Parathyroid adenoma (tissue), 2 donors: ENCODE data around the gene PLD6.

Source experiments
- H2AFZ ChIP-seq: fragments of 300-600 bp; sonication (generic); one replicate; pipeline ENCODE4 v1.7.0; 2017; ENCODE audit warnings: antibody characterized with exemption, mild to moderate bottlenecking
- H3K27ac ChIP-seq: fragments of 300-600 bp; sonication (generic); one replicate; pipeline ENCODE4 v1.7.0; 2017
- H3K27me3 ChIP-seq: fragments of 300-600 bp; sonication (generic); one replicate; pipeline ENCODE4 v1.7.0; 2017; ENCODE audit warnings: low read length; ENCODE audit not compliant: control insufficient read depth, insufficient read depth
- H3K36me3 ChIP-seq: fragments of 300-600 bp; sonication (generic); one replicate; pipeline ENCODE4 v1.7.0; 2017; ENCODE audit warnings: low read length; ENCODE audit not compliant: control insufficient read depth, insufficient read depth
- H3K4me1 ChIP-seq: fragments of 300-600 bp; sonication (generic); one replicate; pipeline ENCODE4 v1.7.0; 2017; ENCODE audit warnings: control low read depth
- H3K4me2 ChIP-seq: fragments of 300-600 bp; sonication (generic); one replicate; pipeline ENCODE4 v1.7.0; 2017; ENCODE audit warnings: low read length
- H3K4me3 ChIP-seq: fragments of 300-600 bp; sonication (generic); one replicate; pipeline ENCODE4 v1.7.0; 2017; ENCODE audit warnings: low read depth, low read length
- H3K79me2 ChIP-seq: fragments of 300-600 bp; sonication (generic); one replicate; pipeline ENCODE4 v1.7.0; 2017; ENCODE audit warnings: control low read depth
- H3K9ac ChIP-seq: fragments of 300-600 bp; sonication (generic); one replicate; pipeline ENCODE4 v1.7.0; 2017; ENCODE audit warnings: mild to moderate bottlenecking
- H3K9me3 ChIP-seq: fragments of 300-600 bp; sonication (generic); one replicate; pipeline ENCODE4 v1.7.0; 2017; ENCODE audit warnings: low read length; ENCODE audit not compliant: control insufficient read depth
- TF ChIP-seq, protein P1 (sequence below): fragments of 300-600 bp; sonication (generic); IDR thresholded peaks from one replicate; pipeline ENCODE4 v1.7.0; 2017; ENCODE audit warnings: antibody characterized with exemption, mild to moderate bottlenecking
- donor health status: primary hyperparathyroidism.

Gene PLD6

DNA sequence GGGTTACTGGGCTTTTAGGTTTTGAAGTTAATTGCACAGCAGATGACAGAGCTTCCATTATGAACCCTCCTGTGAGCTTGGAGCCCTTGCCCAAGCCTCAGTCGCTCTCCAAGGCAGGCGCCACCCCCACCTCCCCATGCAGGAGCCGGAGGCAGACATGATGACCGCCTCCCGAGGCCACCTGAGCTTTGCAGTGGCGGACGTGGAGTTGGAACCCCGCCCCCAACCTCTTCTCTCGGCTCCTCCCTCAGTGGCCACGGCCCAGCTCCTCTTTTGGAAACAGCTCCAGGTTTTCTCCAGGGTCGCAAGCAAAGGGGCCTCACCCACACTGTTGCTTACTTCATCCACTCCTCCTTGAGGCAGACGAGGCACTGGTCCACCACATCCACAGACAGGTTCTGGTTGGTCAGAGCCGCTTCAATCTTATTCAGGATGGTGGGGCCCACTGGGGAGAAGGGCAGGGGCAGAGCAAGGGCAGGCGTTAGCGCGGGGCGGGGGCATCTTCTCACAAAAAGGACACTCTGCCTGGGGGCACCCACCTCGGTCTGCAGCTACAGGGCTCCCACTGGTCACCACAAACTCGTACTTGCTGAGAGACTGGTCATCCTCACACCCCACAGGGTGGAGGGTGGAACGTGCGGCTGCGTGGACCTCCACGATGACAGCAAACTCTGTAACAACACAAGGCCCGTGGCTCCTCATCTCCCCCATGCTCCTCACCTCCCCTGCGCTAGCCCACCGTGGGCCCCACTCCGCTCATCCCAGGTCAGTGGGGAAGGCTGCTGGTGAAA is 8.7 kb upstream of the PLD6 start:
- Histone ChIP-seq H3K79me2 (no peaks in the 10 kb centered on the region), H3K9ac (no peak overlapping the region), H3K4me2 (no peak overlapping the region), H2AFZ (no peak overlapping the region), H3K27ac (no peak overlapping the region), H3K27me3 (no peaks in the 10 kb centered on the region), H3K9me3 (no peaks in the 10 kb centered on the region), H3K36me3 (no peaks in the 10 kb centered on the region), H3K4me1 (no peaks in the 10 kb centered on the region), H3K4me3 (no peak overlapping the region)
- TF ChIP-seq, protein P1, sequence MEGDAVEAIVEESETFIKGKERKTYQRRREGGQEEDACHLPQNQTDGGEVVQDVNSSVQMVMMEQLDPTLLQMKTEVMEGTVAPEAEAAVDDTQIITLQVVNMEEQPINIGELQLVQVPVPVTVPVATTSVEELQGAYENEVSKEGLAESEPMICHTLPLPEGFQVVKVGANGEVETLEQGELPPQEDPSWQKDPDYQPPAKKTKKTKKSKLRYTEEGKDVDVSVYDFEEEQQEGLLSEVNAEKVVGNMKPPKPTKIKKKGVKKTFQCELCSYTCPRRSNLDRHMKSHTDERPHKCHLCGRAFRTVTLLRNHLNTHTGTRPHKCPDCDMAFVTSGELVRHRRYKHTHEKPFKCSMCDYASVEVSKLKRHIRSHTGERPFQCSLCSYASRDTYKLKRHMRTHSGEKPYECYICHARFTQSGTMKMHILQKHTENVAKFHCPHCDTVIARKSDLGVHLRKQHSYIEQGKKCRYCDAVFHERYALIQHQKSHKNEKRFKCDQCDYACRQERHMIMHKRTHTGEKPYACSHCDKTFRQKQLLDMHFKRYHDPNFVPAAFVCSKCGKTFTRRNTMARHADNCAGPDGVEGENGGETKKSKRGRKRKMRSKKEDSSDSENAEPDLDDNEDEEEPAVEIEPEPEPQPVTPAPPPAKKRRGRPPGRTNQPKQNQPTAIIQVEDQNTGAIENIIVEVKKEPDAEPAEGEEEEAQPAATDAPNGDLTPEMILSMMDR: no peak

GRCh38 chr17:17213775-17214174 is 7.6 kb upstream of the PLD6 start:
- Histone ChIP-seq H3K9me3 (no peaks in the 10 kb centered on the region), H3K36me3 (no peaks in the 10 kb centered on the region), H3K9ac (no peak overlapping the region), H3K4me2 (no peak overlapping the region), H3K27me3 (no peaks in the 10 kb centered on the region), H3K4me3 (no peak overlapping the region), H3K79me2 (no peaks in the 10 kb centered on the region), H3K4me1 (no peaks in the 10 kb centered on the region), H2AFZ (no peak overlapping the region), H3K27ac (no peak overlapping the region)
- TF ChIP-seq, protein P1: no peak

DNA sequence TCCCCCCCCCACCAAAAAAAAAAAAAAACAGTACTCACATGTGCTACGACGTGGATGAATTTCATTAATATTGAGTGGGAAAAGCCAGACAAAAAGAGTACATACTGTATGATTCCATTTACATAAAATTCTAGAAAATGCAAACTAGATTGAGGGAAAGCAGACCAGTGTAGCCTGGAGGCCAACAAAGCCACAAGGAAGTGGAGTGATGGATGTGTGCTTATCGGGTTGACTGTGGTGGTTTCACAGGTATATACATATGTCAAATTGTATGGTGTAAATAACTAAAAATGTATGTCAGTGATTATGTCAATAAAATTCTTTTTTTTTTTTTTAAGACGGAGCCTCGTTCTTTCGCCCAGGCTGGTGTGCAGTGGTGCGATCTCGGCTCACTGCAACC is 1.9 kb upstream of the PLD6 start:
- no peaks in the 10 kb centered on the region for H3K9me3 ChIP-seq
- H3K4me2 ChIP-seq: no peak overlapping the region
- TF ChIP-seq, protein P1: no peak
- H3K36me3 ChIP-seq: no peaks in the 10 kb centered on the region
- H3K4me3 ChIP-seq: no peak overlapping the region
- H3K79me2 ChIP-seq: no peaks in the 10 kb centered on the region
- no peak overlapping the region for H3K9ac ChIP-seq
- H3K4me1 ChIP-seq: peaks cover 4% of the 10 kb centered on the region
- H2AFZ ChIP-seq: no peak overlapping the region
- no peaks in the 10 kb centered on the region for H3K27me3 ChIP-seq
- no peak overlapping the region for H3K27ac ChIP-seq

GRCh38 chr17:17206913-17207335 is 791 bp upstream of the PLD6 start:
- Histone ChIP-seq H3K4me1 (peaks cover 4% of the 10 kb centered on the region), H3K4me2 (no peak overlapping the region), H3K79me2 (no peaks in the 10 kb centered on the region), H3K27ac (peak overlapping the region; percentile 81), H2AFZ (peak overlapping the region; percentile 17), H3K9ac (no peak overlapping the region), H3K36me3 (no peaks in the 10 kb centered on the region), H3K27me3 (no peaks in the 10 kb centered on the region), H3K9me3 (no peaks in the 10 kb centered on the region), H3K4me3 (no peak overlapping the region)
- TF ChIP-seq, protein P1: no peak
